HEK293 (cell line): ENCODE measurements around the gene LIX1L.

ENCODE experiments used
- CTCF ChIA-PET: fragments of 350-600 bp; formaldehyde crosslinking; extraction: SDS; loops from one replicate; lab custom pipeline; 2021; ENCODE audit warnings: antibody characterized with exemption; lab: Yijun Ruan, JAX
- POLR2A ChIA-PET: fragments of 300-600 bp; formaldehyde crosslinking; extraction: SDS; loops from one replicate; lab custom pipeline; 2020; ENCODE audit warnings: antibody characterized with exemption, inconsistent platforms; lab: Yijun Ruan, JAX
- H3K27ac ChIP-seq: fragments of 200-500 bp; sonication (Bioruptor generic); 2 replicates; pipeline ENCODE4 v1.5.1; 2014; ENCODE audit warnings: low read depth, low read length, control low read depth, inconsistent platforms; ENCODE audit errors: extremely low read depth
- H3K36me3 ChIP-seq, 2 experiments: fragments of 200-500 bp in 1 of 2; sonication (Bioruptor generic) in 1 of 2; 1 replicate in 1 of 2; 2 replicates in 1 of 2; pipeline ENCODE4 v1.5.1; 2014 to 2017; ENCODE audit warnings: inconsistent platforms in 2 of 2, low read length in 2 of 2; ENCODE audit not compliant: control insufficient read depth in 2 of 2, insufficient read depth in 1 of 2
- H3K4me1 ChIP-seq: fragments of 200-500 bp; sonication (Bioruptor generic); 2 replicates; pipeline ENCODE4 v1.5.1; 2014; ENCODE audit warnings: mild to moderate bottlenecking, low read length, inconsistent platforms; ENCODE audit not compliant: control insufficient read depth, insufficient read depth
- H3K4me3 ChIP-seq: 2 replicates; pipeline ENCODE4 v1.5.1; 2011; ENCODE audit warnings: low read depth, mild to moderate bottlenecking, control low read depth, low read length, moderate library complexity
- H3K9me3 ChIP-seq: fragments of 200-500 bp; sonication (Bioruptor generic); 2 replicates; pipeline ENCODE4 v1.5.1; 2014; ENCODE audit warnings: low read depth, low read length, inconsistent platforms; ENCODE audit not compliant: control insufficient read depth, insufficient read depth
- MYNN ChIP-seq: fragments of 450-650 bp; formaldehyde crosslinking; IDR thresholded peaks from 2 replicates; pipeline ENCODE4 v1.5.1; 2016; ENCODE audit warnings: missing biosample characterization, missing genetic modification characterization, borderline replicate concordance
- SP2 ChIP-seq: fragments of 450-650 bp; formaldehyde crosslinking; IDR thresholded peaks from 2 replicates; pipeline ENCODE4 v1.5.1; 2016; ENCODE audit warnings: missing biosample characterization, missing genetic modification characterization
- ZBTB7A ChIP-seq: fragments of 450-650 bp; formaldehyde crosslinking; IDR thresholded peaks from 2 replicates; pipeline ENCODE4 v1.5.1; 2016; ENCODE audit warnings: low read depth, missing biosample characterization, missing genetic modification characterization
- ZFP3 ChIP-seq: fragments of 450-650 bp; formaldehyde crosslinking; IDR thresholded peaks from 2 replicates; pipeline ENCODE4 v1.5.1; 2016; ENCODE audit warnings: low read depth, missing biosample characterization, missing genetic modification characterization
- ZNF2 ChIP-seq: fragments of 450-650 bp; formaldehyde crosslinking; IDR thresholded peaks from 2 replicates; pipeline ENCODE4 v1.5.1; 2016; ENCODE audit warnings: missing biosample characterization, missing genetic modification characterization
- ZNF292 ChIP-seq: fragments of 450-650 bp; formaldehyde crosslinking; IDR thresholded peaks from 2 replicates; pipeline ENCODE4 v1.5.1; 2016; ENCODE audit warnings: low read depth, missing biosample characterization, missing genetic modification characterization, borderline replicate concordance
- ZNF433 ChIP-seq: fragments of 450-650 bp; formaldehyde crosslinking; IDR thresholded peaks from 2 replicates; pipeline ENCODE4 v1.5.1; 2016; ENCODE audit warnings: missing biosample characterization, missing genetic modification characterization, low read depth
- ZNF510 ChIP-seq: fragments of 450-650 bp; formaldehyde crosslinking; IDR thresholded peaks from 2 replicates; pipeline ENCODE4 v1.5.1; 2018; ENCODE audit warnings: mild to moderate bottlenecking, missing genetic modification characterization, missing biosample characterization; ENCODE audit not compliant: insufficient replicate concordance
- TF ChIP-seq, protein P1 (sequence below): fragments of 450-650 bp; formaldehyde crosslinking; IDR thresholded peaks from 2 replicates; pipeline ENCODE4 v1.5.1; 2017; ENCODE audit warnings: missing biosample characterization, missing genetic modification characterization
- TF ChIP-seq, protein P2 (sequence below): fragments of 450-650 bp; formaldehyde crosslinking; IDR thresholded peaks from 2 replicates; pipeline ENCODE4 v1.5.1; 2016; ENCODE audit warnings: missing biosample characterization, missing genetic modification characterization
- TF ChIP-seq, protein P3 (sequence below): fragments of 450-650 bp; formaldehyde crosslinking; IDR thresholded peaks from 2 replicates; pipeline ENCODE4 v1.5.1; 2016; ENCODE audit warnings: missing biosample characterization, missing genetic modification characterization
- TF ChIP-seq, protein P4 (sequence below): fragments of 450-650 bp; formaldehyde crosslinking; IDR thresholded peaks from 2 replicates; pipeline ENCODE4 v1.5.0; 2017; ENCODE audit warnings: missing biosample characterization, missing genetic modification characterization, borderline replicate concordance

LIX1L gene

DNA sequence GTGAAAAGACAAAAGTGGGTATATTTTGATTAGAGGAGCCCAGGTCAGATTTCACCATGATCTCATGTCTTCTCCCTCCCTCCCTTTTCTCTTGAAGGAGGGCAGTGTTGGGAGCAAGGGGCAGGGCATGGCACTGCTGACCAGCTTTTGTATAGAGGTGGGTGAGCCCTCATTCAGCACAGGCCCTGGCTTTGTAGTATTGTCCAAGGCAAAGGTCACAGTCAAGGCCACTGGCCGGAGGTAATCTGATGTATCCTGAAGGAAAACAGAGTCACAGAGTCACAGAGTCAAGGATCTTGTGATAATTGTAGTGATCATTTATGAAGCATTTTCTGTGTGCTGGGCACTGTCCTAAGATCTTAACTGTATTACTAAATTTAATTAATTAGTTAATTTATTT lies 59.8 kb downstream of the LIX1L start:
- TF ChIP-seq, protein P1, sequence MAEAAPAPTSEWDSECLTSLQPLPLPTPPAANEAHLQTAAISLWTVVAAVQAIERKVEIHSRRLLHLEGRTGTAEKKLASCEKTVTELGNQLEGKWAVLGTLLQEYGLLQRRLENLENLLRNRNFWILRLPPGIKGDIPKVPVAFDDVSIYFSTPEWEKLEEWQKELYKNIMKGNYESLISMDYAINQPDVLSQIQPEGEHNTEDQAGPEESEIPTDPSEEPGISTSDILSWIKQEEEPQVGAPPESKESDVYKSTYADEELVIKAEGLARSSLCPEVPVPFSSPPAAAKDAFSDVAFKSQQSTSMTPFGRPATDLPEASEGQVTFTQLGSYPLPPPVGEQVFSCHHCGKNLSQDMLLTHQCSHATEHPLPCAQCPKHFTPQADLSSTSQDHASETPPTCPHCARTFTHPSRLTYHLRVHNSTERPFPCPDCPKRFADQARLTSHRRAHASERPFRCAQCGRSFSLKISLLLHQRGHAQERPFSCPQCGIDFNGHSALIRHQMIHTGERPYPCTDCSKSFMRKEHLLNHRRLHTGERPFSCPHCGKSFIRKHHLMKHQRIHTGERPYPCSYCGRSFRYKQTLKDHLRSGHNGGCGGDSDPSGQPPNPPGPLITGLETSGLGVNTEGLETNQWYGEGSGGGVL (tag by site-specific recombination) = no peak
- TF ChIP-seq, protein P2, sequence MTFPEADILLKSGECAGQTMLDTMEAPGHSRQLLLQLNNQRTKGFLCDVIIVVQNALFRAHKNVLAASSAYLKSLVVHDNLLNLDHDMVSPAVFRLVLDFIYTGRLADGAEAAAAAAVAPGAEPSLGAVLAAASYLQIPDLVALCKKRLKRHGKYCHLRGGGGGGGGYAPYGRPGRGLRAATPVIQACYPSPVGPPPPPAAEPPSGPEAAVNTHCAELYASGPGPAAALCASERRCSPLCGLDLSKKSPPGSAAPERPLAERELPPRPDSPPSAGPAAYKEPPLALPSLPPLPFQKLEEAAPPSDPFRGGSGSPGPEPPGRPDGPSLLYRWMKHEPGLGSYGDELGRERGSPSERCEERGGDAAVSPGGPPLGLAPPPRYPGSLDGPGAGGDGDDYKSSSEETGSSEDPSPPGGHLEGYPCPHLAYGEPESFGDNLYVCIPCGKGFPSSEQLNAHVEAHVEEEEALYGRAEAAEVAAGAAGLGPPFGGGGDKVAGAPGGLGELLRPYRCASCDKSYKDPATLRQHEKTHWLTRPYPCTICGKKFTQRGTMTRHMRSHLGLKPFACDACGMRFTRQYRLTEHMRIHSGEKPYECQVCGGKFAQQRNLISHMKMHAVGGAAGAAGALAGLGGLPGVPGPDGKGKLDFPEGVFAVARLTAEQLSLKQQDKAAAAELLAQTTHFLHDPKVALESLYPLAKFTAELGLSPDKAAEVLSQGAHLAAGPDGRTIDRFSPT (tag by site-specific recombination) = no peak
- TF ChIP-seq ZFP3 (tag by site-specific recombination) = no peak
- no peak for TF ChIP-seq MYNN (tag by site-specific recombination)
- TF ChIP-seq, protein P3, sequence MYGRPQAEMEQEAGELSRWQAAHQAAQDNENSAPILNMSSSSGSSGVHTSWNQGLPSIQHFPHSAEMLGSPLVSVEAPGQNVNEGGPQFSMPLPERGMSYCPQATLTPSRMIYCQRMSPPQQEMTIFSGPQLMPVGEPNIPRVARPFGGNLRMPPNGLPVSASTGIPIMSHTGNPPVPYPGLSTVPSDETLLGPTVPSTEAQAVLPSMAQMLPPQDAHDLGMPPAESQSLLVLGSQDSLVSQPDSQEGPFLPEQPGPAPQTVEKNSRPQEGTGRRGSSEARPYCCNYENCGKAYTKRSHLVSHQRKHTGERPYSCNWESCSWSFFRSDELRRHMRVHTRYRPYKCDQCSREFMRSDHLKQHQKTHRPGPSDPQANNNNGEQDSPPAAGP (tag by site-specific recombination) = no peak
- TF ChIP-seq SP2 (tag by site-specific recombination) = no peak
- no peak for TF ChIP-seq ZBTB7A (tag by site-specific recombination)
- TF ChIP-seq, protein P4, sequence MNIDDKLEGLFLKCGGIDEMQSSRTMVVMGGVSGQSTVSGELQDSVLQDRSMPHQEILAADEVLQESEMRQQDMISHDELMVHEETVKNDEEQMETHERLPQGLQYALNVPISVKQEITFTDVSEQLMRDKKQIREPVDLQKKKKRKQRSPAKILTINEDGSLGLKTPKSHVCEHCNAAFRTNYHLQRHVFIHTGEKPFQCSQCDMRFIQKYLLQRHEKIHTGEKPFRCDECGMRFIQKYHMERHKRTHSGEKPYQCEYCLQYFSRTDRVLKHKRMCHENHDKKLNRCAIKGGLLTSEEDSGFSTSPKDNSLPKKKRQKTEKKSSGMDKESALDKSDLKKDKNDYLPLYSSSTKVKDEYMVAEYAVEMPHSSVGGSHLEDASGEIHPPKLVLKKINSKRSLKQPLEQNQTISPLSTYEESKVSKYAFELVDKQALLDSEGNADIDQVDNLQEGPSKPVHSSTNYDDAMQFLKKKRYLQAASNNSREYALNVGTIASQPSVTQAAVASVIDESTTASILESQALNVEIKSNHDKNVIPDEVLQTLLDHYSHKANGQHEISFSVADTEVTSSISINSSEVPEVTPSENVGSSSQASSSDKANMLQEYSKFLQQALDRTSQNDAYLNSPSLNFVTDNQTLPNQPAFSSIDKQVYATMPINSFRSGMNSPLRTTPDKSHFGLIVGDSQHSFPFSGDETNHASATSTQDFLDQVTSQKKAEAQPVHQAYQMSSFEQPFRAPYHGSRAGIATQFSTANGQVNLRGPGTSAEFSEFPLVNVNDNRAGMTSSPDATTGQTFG = no peak
- TF ChIP-seq ZNF510 (tag by site-specific recombination) = no peak
- TF ChIP-seq ZNF2 (tag by site-specific recombination) = no peak
- TF ChIP-seq ZNF433 = no peak
- H3K4me3 ChIP-seq = no peak overlapping the region
- H3K27ac ChIP-seq = no peak overlapping the region
- H3K4me1 ChIP-seq = no peaks in the 10 kb centered on the region
- CTCF ChIA-PET = interaction anchor here (2.3 kb wide), 1 partner anchor 12 kb away, joined by 15 read pairs; the partner anchor contains the start of gene ITGA10
- H3K36me3 ChIP-seq = no peaks in the 10 kb centered on the region
- H3K9me3 ChIP-seq = no peaks in the 10 kb centered on the region
- POLR2A ChIA-PET = no interaction called here

DNA sequence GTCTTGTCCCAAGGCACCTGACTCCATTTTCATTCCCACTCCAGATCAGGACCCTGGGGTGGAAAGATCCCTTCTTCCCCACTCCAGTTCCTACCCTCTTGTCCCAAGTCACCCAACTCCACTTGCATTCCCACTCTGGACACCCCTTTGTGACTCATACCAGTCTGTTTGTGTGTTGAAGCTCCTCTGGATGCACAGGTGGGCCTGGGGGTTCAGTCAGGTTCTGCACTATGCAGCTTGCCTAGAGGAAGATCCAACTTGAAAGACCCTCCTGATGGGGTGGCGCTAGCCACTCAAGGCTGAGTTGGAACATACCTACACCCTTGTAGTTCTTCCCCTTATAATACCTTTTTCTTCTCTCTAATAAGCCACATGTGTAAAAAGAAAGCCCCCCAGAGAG lies 62.3 kb downstream of the LIX1L start:
- Histone ChIP-seq H3K9me3 (no peaks in the 10 kb centered on the region), H3K36me3 (no peaks in the 10 kb centered on the region), H3K4me3 (no peak overlapping the region)
- ChIA-PET CTCF (interaction anchor here (0.7 to 11.9 kb wide), 5 partner anchors 10 to 112 kb away, joined by 3 to 222 read pairs (median 4); partner anchors contain the start of genes ANKRD35 and ITGA10), POLR2A (no interaction called here)
- no peak for TF ChIP-seq ZNF292 (tag by site-specific recombination)
- TF ChIP-seq, protein P2 (tag by site-specific recombination) = no peak
- TF ChIP-seq, all 188 proteins: peak for 0
- no peak overlapping the region for H3K27ac ChIP-seq
- H3K4me1 ChIP-seq = peaks cover 15% of the 10 kb centered on the region
